ENCODE measurements around the gene LOXL4.

LOXL4 gene

GRCh38 chr10:98266647-98267046 lies 1.3 kb downstream of the LOXL4 start:
- Histone ChIP-seq H4K20me1 (ENCODE audit: insufficient read depth, low read length) (peaks cover 22% of the 10 kb centered on the region), H3K27me3 (ENCODE audit: insufficient read depth, low read length, poor library complexity) (peaks cover 9% of the 10 kb centered on the region), H3K79me2 (ENCODE audit: insufficient read depth, low read length) (no peaks in the 10 kb centered on the region), H2AFZ (ENCODE audit: low read depth, low read length) (no peak overlapping the region), H3K4me2 (ENCODE audit: insufficient read depth, low read length) (no peak overlapping the region), H3K27ac (ENCODE audit: low read length) (no peak overlapping the region), H3K4me3 (ENCODE audit: low read depth in 1 of 2, low read length in 2 of 2) (no peak overlapping the region), H3K4me1 (ENCODE audit: insufficient read depth, low read length) (peaks cover 9% of the 10 kb centered on the region), H3K36me3 (ENCODE audit: insufficient read depth, low read length) (no peaks in the 10 kb centered on the region), H3K9ac (ENCODE audit: low read depth, low read length) (no peak overlapping the region), H3K9me3 (ENCODE audit: insufficient read depth, low read length, severe bottlenecking) (no peaks in the 10 kb centered on the region)
- TF ChIP-seq EZH2 (IDR thresholded peaks at IDR 0.05; ENCODE audit: borderline replicate concordance, low read depth, low read length, severe bottlenecking) (no peak), CTCF (IDR thresholded peaks at IDR 0.05; ENCODE audit: borderline replicate concordance, extremely low read depth, low read length, poor library complexity, severe bottlenecking) (no peak)
- DNase-seq (no peak), ATAC-seq (ENCODE audit: insufficient read depth, low read depth) (no peak)

- no peak overlapping the region for H3K4me3 ChIP-seq (ENCODE audit: low read depth in 1 of 2, low read length in 2 of 2)
- no peak overlapping the region for H3K4me2 ChIP-seq (ENCODE audit: insufficient read depth, low read length)
- H3K36me3 ChIP-seq (ENCODE audit: insufficient read depth, low read length), result no peaks in the 10 kb centered on the region
- no peaks in the 10 kb centered on the region for H3K9me3 ChIP-seq (ENCODE audit: insufficient read depth, low read length, severe bottlenecking)
- no peak overlapping the region for H3K9ac ChIP-seq (ENCODE audit: low read depth, low read length)
- no peak overlapping the region for H2AFZ ChIP-seq (ENCODE audit: low read depth, low read length)
- ATAC-seq (ENCODE audit: insufficient read depth, low read depth) (no peak), DNase-seq (no peak)
- peaks cover 9% of the 10 kb centered on the region for H3K4me1 ChIP-seq (ENCODE audit: insufficient read depth, low read length)
- H3K27me3 ChIP-seq (ENCODE audit: insufficient read depth, low read length, poor library complexity), result peaks cover 9% of the 10 kb centered on the region
- TF ChIP-seq CTCF (IDR thresholded peaks at IDR 0.05; ENCODE audit: borderline replicate concordance, extremely low read depth, low read length, poor library complexity, severe bottlenecking), result no peak
- TF ChIP-seq EZH2 (IDR thresholded peaks at IDR 0.05; ENCODE audit: borderline replicate concordance, low read depth, low read length, severe bottlenecking), result no peak
- H3K79me2 ChIP-seq (ENCODE audit: insufficient read depth, low read length), result no peaks in the 10 kb centered on the region
- H3K27ac ChIP-seq (ENCODE audit: low read length), result no peak overlapping the region
- peaks cover 22% of the 10 kb centered on the region for H4K20me1 ChIP-seq (ENCODE audit: insufficient read depth, low read length)
Observed at GRCh38 chr10:98265403-98266378, 2.3 kb downstream of the LOXL4 start.

- Histone ChIP-seq H3K27ac (ENCODE audit: low read length) (no peak overlapping the region), H3K79me2 (ENCODE audit: insufficient read depth, low read length) (no peaks in the 10 kb centered on the region), H3K9ac (ENCODE audit: low read depth, low read length) (no peak overlapping the region)
Observed at GRCh38 chr10:98264378-98265065, 3.5 kb downstream of the LOXL4 start.

More at GRCh38 chr10:98264378-98265065, 3.5 kb downstream of the LOXL4 start:
- H3K27me3 ChIP-seq (ENCODE audit: insufficient read depth, low read length, poor library complexity), result peaks cover 9% of the 10 kb centered on the region
- TF ChIP-seq EZH2 (IDR thresholded peaks at IDR 0.05; ENCODE audit: borderline replicate concordance, low read depth, low read length, severe bottlenecking) (no peak), CTCF (IDR thresholded peaks at IDR 0.05; ENCODE audit: borderline replicate concordance, extremely low read depth, low read length, poor library complexity, severe bottlenecking) (no peak)
- peaks cover 9% of the 10 kb centered on the region for H3K4me1 ChIP-seq (ENCODE audit: insufficient read depth, low read length)
- DNase-seq (no peak), ATAC-seq (ENCODE audit: insufficient read depth, low read depth) (no peak)
- H3K9me3 ChIP-seq (ENCODE audit: insufficient read depth, low read length, severe bottlenecking), result no peaks in the 10 kb centered on the region
- H3K36me3 ChIP-seq (ENCODE audit: insufficient read depth, low read length), result no peaks in the 10 kb centered on the region
- no peak overlapping the region for H2AFZ ChIP-seq (ENCODE audit: low read depth, low read length)
- no peak overlapping the region for H3K4me2 ChIP-seq (ENCODE audit: insufficient read depth, low read length)
- H3K4me3 ChIP-seq (ENCODE audit: low read depth in 1 of 2, low read length in 2 of 2), result no peak overlapping the region
- peaks cover 22% of the 10 kb centered on the region for H4K20me1 ChIP-seq (ENCODE audit: insufficient read depth, low read length)

Data from DND-41 (cell line).